Keratinocyte (primary cell): ENCODE results near the gene RFC5. TPM values are rescaled to one million over a fixed set of nuclear protein-coding genes. Genes with fewer than 3 reads are reported as not detected.

Experiments
- DNase-seq: peaks from one replicate; pipeline ENCODE4 v3.0.0-alpha.2; 2011; ENCODE audit warnings: low read depth, missing footprints, low spot score
- FAIRE-seq: peaks from 2 replicates; lab custom pipeline; 2011; peaks lifted over from hg19 to GRCh38; lab: Jason Lieb, UNC
- H2AFZ ChIP-seq: 2 replicates; pipeline ENCODE4 v1.6.0; 2012; ENCODE audit warnings: low read length, control low read depth, inconsistent platforms; ENCODE audit not compliant: control insufficient read depth
- H3K27ac ChIP-seq: 2 replicates; pipeline ENCODE4 v1.5.1; 2011; ENCODE audit warnings: low read length; ENCODE audit not compliant: control insufficient read depth, insufficient read depth
- H3K27me3 ChIP-seq: 3 replicates; pipeline ENCODE4 v1.6.0; 2011; ENCODE audit warnings: low read length; ENCODE audit not compliant: control insufficient read depth, insufficient read depth; ENCODE audit errors: extremely low read depth
- H3K36me3 ChIP-seq, 2 experiments: 2 replicates in 1 of 2; 3 replicates in 1 of 2; pipeline ENCODE4 v1.5.1; 2011; ENCODE audit warnings: low read length in 2 of 2, mild to moderate bottlenecking in 1 of 2; ENCODE audit not compliant: control insufficient read depth in 2 of 2, insufficient read depth in 2 of 2; ENCODE audit errors: extremely low read depth in 1 of 2
- H3K4me1 ChIP-seq: 3 replicates; pipeline ENCODE4 v1.5.1; 2011; ENCODE audit warnings: low read length; ENCODE audit not compliant: control insufficient read depth, insufficient read depth; ENCODE audit errors: extremely low read depth
- H3K4me2 ChIP-seq: 3 replicates; pipeline ENCODE4 v1.6.0; 2011; ENCODE audit warnings: low read depth, low read length; ENCODE audit not compliant: control insufficient read depth, insufficient read depth; ENCODE audit errors: extremely low read depth
- H3K4me3 ChIP-seq, 3 experiments: fragments of 200-600 bp in 1 of 3; sonication (generic) in 1 of 3; 2 replicates in 2 of 3; 3 replicates in 1 of 3; pipeline ENCODE4 v1.5.1; 2011 to 2016; ENCODE audit warnings: low read length in 3 of 3, mild to moderate bottlenecking in 3 of 3, control low read depth in 2 of 3, inconsistent platforms in 1 of 3, low read depth in 1 of 3, mixed read lengths in 1 of 3, mixed run types in 1 of 3, moderate library complexity in 1 of 3; ENCODE audit not compliant: control insufficient read depth in 2 of 3, insufficient read depth in 2 of 3; ENCODE audit errors: extremely low read depth in 1 of 3
- H3K79me2 ChIP-seq: 2 replicates; pipeline ENCODE4 v1.6.0; 2012; ENCODE audit warnings: low read length; ENCODE audit not compliant: control insufficient read depth, insufficient read depth
- H3K9ac ChIP-seq: 3 replicates; pipeline ENCODE4 v1.6.0; 2011; ENCODE audit warnings: low read length; ENCODE audit not compliant: control insufficient read depth, insufficient read depth; ENCODE audit errors: extremely low read depth
- H3K9me1 ChIP-seq: 3 replicates; pipeline ENCODE4 v1.6.0; 2011; ENCODE audit warnings: low read length; ENCODE audit not compliant: control insufficient read depth, insufficient read depth; ENCODE audit errors: extremely low read depth
- H3K9me3 ChIP-seq: 2 replicates; pipeline ENCODE4 v1.5.1; 2012; ENCODE audit warnings: low read depth, low read length; ENCODE audit not compliant: control insufficient read depth
- H4K20me1 ChIP-seq: 3 replicates; pipeline ENCODE4 v1.6.0; 2011; ENCODE audit warnings: low read length; ENCODE audit not compliant: control insufficient read depth, insufficient read depth; ENCODE audit errors: extremely low read depth
- CTCF ChIP-seq, 3 experiments: IDR thresholded peaks in 1 of 3; conservative IDR thresholded peaks in 1 of 3; optimal IDR thresholded peaks in 1 of 3; 2 replicates in 2 of 3; 3 replicates in 1 of 3; pipeline versions ENCODE3 to v1.5.1; 2011; ENCODE audit warnings: low read length in 3 of 3, mild to moderate bottlenecking in 3 of 3, moderate library complexity in 2 of 3, control low read depth in 1 of 3, inconsistent platforms in 1 of 3; ENCODE audit not compliant: insufficient read depth in 2 of 3; ENCODE audit errors: extremely low read depth in 1 of 3
- EZH2 ChIP-seq: IDR thresholded peaks from one replicate; pipeline ENCODE4 v1.6.1; 2012; ENCODE audit warnings: inconsistent platforms, mild to moderate bottlenecking, low read length, moderate library complexity
- dilution Hi-C: fragments of 300-500 bp; cut with MboI; formaldehyde crosslinking; loops from one replicate; pipeline ENCODE4 v1.7.0; 2020; ENCODE audit warnings: low sequenced_read_pairs; ENCODE audit not compliant: extremely low pct_ligation_motif_present
- polyA plus RNA-seq, 5 experiments: library from polyadenylated mRNA; depleted of rRNA in 3 of 5; stranded (reverse) in 3 of 5; stranded (forward) in 1 of 5; unstranded in 1 of 5; fragments of >200 nt; gene quantifications; 1 replicate in 1 of 5; 2 replicates in 3 of 5; 3 replicates in 1 of 5; pipeline versions ENCODE4 v1.2.1 to v1.2.3, GENCODE V29; 2011 to 2012; ENCODE audit warnings: missing spikeins in 2 of 5, low read depth in 1 of 5, low replicate concordance in 1 of 5

Gene RFC5
- polyA plus RNA-seq, 1 donor (not counting 4 experiments of a cell fraction or from before 2014, with no cell fraction given) = 24.0 TPM

DNA sequence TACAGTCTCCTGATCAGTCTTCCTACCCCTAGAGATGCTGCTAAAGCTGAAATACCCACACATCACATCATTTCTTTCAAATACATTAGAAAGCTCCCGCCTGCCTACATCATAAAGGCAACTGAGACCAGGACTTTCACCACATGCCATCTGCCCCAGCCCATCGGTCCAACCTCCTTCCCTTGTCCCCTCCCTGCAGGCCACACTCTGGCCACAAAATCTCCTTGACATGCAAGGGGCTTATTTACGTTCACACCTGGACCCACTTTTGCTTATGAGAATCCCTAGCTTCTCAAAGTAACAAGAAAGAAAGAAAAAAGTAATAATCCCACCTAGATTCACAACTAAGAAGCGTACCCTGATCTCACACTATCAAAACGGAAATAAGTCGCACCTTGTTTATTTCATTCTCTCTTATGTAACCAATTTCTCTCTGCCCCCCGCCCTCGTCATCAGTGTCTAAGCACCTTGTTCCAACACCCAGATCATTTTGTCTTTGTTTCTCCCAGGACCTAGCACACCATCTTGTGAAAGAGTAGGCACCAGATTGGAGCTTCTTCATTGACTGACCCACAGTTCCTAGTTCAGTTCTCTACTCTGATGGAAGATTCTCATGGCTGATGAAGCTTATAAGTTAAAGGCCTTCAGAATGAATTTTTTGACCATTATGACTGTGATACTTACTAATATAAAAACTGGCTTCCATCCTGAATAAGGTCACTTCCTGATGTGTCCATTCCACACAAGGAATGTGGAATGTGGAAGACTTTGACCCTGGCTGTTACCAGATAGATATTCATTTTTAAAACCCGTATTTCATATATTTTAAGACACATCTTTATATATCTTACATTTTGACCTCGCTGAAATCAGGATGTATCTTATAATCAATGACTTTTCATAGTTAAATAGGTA is 36.8 kb downstream of the RFC5 start:
- no peak for DNase-seq
- no peak overlapping the region for H2AFZ ChIP-seq
- FAIRE-seq = no peak
- no peaks in the 10 kb centered on the region for H3K9me3 ChIP-seq
- peak overlapping the region; percentile 28 for H3K9ac ChIP-seq
- H3K4me1 ChIP-seq = peaks cover 16% of the 10 kb centered on the region
- dilution Hi-C loops = no loop called here
- H3K4me3 ChIP-seq = no peak overlapping the region
- H3K27ac ChIP-seq = peak overlapping the region; percentile 54
- no peaks in the 10 kb centered on the region for H3K9me1 ChIP-seq
- no peaks in the 10 kb centered on the region for H3K27me3 ChIP-seq
- no peaks in the 10 kb centered on the region for H4K20me1 ChIP-seq
- peaks cover 6 to 8% of the 10 kb centered on the region in 2 experiments for H3K36me3 ChIP-seq
- peak overlapping the region; percentile 19 for H3K4me2 ChIP-seq
- TF ChIP-seq CTCF (optimal IDR thresholded peaks at IDR 0.05 in 1 of 3, IDR thresholded peaks at IDR 0.05 in 1 of 3, conservative IDR thresholded peaks at IDR 0.05 in 1 of 3; ENCODE audit: extremely low read depth in 1 of 3, insufficient read depth in 2 of 3, low read length in 3 of 3) (no peak), EZH2 (no peak)
- peaks cover 32% of the 10 kb centered on the region for H3K79me2 ChIP-seq

- Histone ChIP-seq H3K9me1 (no peaks in the 10 kb centered on the region), H3K4me2 (no peak overlapping the region), H3K79me2 (peaks cover 44% of the 10 kb centered on the region), H3K9ac (no peak overlapping the region), H3K27ac (no peak overlapping the region), H2AFZ (no peak overlapping the region), H3K36me3 (peaks cover 3% of the 10 kb centered on the region in 2 experiments), H3K4me1 (peaks cover 27% of the 10 kb centered on the region), H3K4me3 (no peak overlapping the region), H3K9me3 (no peaks in the 10 kb centered on the region), H4K20me1 (no peaks in the 10 kb centered on the region), H3K27me3 (no peaks in the 10 kb centered on the region)
- dilution Hi-C loops = no loop called here
- TF ChIP-seq EZH2 = no peak
- peak; percentile 72 to 79 (median 76) for TF ChIP-seq CTCF (optimal IDR thresholded peaks at IDR 0.05 in 1 of 3, IDR thresholded peaks at IDR 0.05 in 1 of 3, conservative IDR thresholded peaks at IDR 0.05 in 1 of 3; ENCODE audit: extremely low read depth in 1 of 3, insufficient read depth in 2 of 3, low read length in 3 of 3)
- DNase-seq (no peak), FAIRE-seq (no peak)
These were observed 38.6 kb downstream of the RFC5 start for GRCh38 chr12:118055144-118055557.
